SK-N-SH (cell line): Measurements from ENCODE around the gene DLL1. TPM values are rescaled to one million over a fixed set of nuclear protein-coding genes. Genes with fewer than 3 reads are reported as not detected.
"Not testable (repeated sequence)": the region's sequence is repeated elsewhere in the genome, so short reads cannot be mapped to it uniquely, and the experiment has no call there.

Source experiments
- CTCF ChIA-PET: fragments of 300-600, 350-600 bp; formaldehyde crosslinking; extraction: SDS; loops from one replicate; lab custom pipeline; 2021; lab: Yijun Ruan, JAX
- POLR2A ChIA-PET: fragments of 350-600 bp; sonication (Branson Sonifier 250); formaldehyde crosslinking; extraction: SDS; loops from one replicate; lab custom pipeline; 2020; ENCODE audit warnings: antibody characterized with exemption, inconsistent platforms; lab: Yijun Ruan, JAX
- DNase-seq: peaks from one replicate; pipeline ENCODE4 v3.0.0; 2012
- H2AFZ ChIP-seq: fragments of 200-600 bp; sonication (generic); 2 replicates; pipeline ENCODE4 v1.8.1; 2016; ENCODE audit warnings: antibody characterized with exemption, mild to moderate bottlenecking, low read depth
- H3F3A ChIP-seq: fragments of 200-600 bp; sonication (generic); replicated peaks from 2 replicates; pipeline ENCODE3; 2016; ENCODE audit warnings: antibody characterized with exemption, mild to moderate bottlenecking; ENCODE audit not compliant: insufficient read depth
- H3K27ac ChIP-seq, 2 experiments: fragments of 200-500 bp in 1 of 2; fragments of 200-600 bp in 1 of 2; sonication (Bioruptor generic) in 1 of 2; sonication (generic), shearing (Covaris generic) in 1 of 2; 2 replicates each; pipeline versions ENCODE4 v1.5.1 to v1.6.1; 2014 to 2016; ENCODE audit warnings: low read depth in 2 of 2, inconsistent platforms in 1 of 2, low read length in 1 of 2, mild to moderate bottlenecking in 1 of 2, mixed read lengths in 1 of 2
- H3K27me3 ChIP-seq: fragments of 200-600 bp; sonication (generic), shearing (Covaris generic); 2 replicates; pipeline ENCODE4 v1.6.1; 2016; ENCODE audit warnings: mixed run types; ENCODE audit not compliant: insufficient read depth
- H3K36me3 ChIP-seq, 2 experiments: fragments of 200-500 bp in 1 of 2; fragments of 200-600 bp in 1 of 2; sonication (Bioruptor generic) in 1 of 2; sonication (generic) in 1 of 2; replicated peaks in 1 of 2; 2 replicates each; pipeline versions ENCODE3 to v1.5.1; 2014 to 2016; ENCODE audit warnings: low read length in 1 of 2, mild to moderate bottlenecking in 1 of 2; ENCODE audit not compliant: insufficient read depth in 2 of 2, control insufficient read depth in 1 of 2
- H3K4me1 ChIP-seq, 2 experiments: fragments of 200-500 bp in 1 of 2; fragments of 200-600 bp in 1 of 2; sonication (Bioruptor generic) in 1 of 2; sonication (generic), shearing (Covaris generic) in 1 of 2; 2 replicates each; pipeline versions ENCODE4 v1.5.1 to v1.6.1; 2014 to 2016; ENCODE audit warnings: low read depth in 1 of 2, low read length in 1 of 2, mixed run types in 1 of 2; ENCODE audit not compliant: insufficient read depth in 2 of 2, control insufficient read depth in 1 of 2
- H3K4me2 ChIP-seq: fragments of 200-600 bp; sonication (generic), shearing (Covaris generic); 2 replicates; pipeline ENCODE4 v1.6.1; 2017; ENCODE audit warnings: mixed run types
- H3K4me3 ChIP-seq, 2 experiments: fragments of 200-500 bp in 1 of 2; fragments of 200-600 bp in 1 of 2; sonication (Bioruptor generic) in 1 of 2; sonication (generic), shearing (Covaris generic) in 1 of 2; 2 replicates each; pipeline versions ENCODE4 v1.5.1 to v1.8.1; 2014 to 2016; ENCODE audit warnings: low read depth in 2 of 2, inconsistent platforms in 1 of 2, low read length in 1 of 2, mild to moderate bottlenecking in 1 of 2, mixed read lengths in 1 of 2, moderate library complexity in 1 of 2
- H3K79me2 ChIP-seq: fragments of 200-600 bp; sonication (generic); 2 replicates; pipeline ENCODE4 v1.8.1; 2017; ENCODE audit warnings: mild to moderate bottlenecking; ENCODE audit not compliant: insufficient read depth
- H3K9ac ChIP-seq: fragments of 200-600 bp; sonication (generic); 2 replicates; pipeline ENCODE4 v1.6.1; 2017; ENCODE audit warnings: mixed run types
- H3K9me2 ChIP-seq: fragments of 200-600 bp; sonication (generic); 2 replicates; pipeline ENCODE4 v1.6.1; 2017; ENCODE audit warnings: mixed run types
- H3K9me3 ChIP-seq: fragments of 200-600 bp; sonication (generic); 2 replicates; pipeline ENCODE4 v1.6.1; 2017; ENCODE audit warnings: mixed run types, mild to moderate bottlenecking, moderate library complexity
- H4K20me1 ChIP-seq: fragments of 200-600 bp; sonication (generic); 2 replicates; pipeline ENCODE4 v1.6.1; 2017; ENCODE audit warnings: mild to moderate bottlenecking, mixed run types; ENCODE audit not compliant: insufficient read depth
- EZH2phosphoT487 ChIP-seq: fragments of 200-600 bp; sonication (generic); IDR thresholded peaks from 2 replicates; pipeline ENCODE4 v1.6.1; 2017; ENCODE audit warnings: low read depth, mixed run types, mild to moderate bottlenecking, antibody characterized with exemption, moderate library complexity, borderline replicate concordance
- FOSL2 ChIP-seq: IDR thresholded peaks from 2 replicates; pipeline ENCODE4 v1.4.0; 2012; ENCODE audit warnings: low read depth, mild to moderate bottlenecking, moderate library complexity, borderline replicate concordance
- FOXJ3 ChIP-seq: sonication (generic); formaldehyde crosslinking; IDR thresholded peaks from 2 replicates; pipeline ENCODE4 v1.5.1; 2020; ENCODE audit warnings: mild to moderate bottlenecking, missing genetic modification reagents
- JUND ChIP-seq: IDR thresholded peaks from 2 replicates; pipeline ENCODE4 v1.4.0; 2012
- NFIC ChIP-seq: IDR thresholded peaks from 2 replicates; pipeline ENCODE4 v1.4.0; 2012; ENCODE audit warnings: borderline replicate concordance
- NRF1 ChIP-seq: IDR thresholded peaks from 2 replicates; pipeline ENCODE4 v1.6.1; 2012; ENCODE audit warnings: low read depth, mild to moderate bottlenecking, low read length
- RAD21 ChIP-seq: IDR thresholded peaks from 2 replicates; pipeline ENCODE4 v1.6.1; 2012; ENCODE audit warnings: mild to moderate bottlenecking, low read length
- RFX5 ChIP-seq: IDR thresholded peaks from 2 replicates; pipeline ENCODE4 v1.6.1; 2012; ENCODE audit warnings: mild to moderate bottlenecking, improper control_type of control experiment, low read length
- TCF12 ChIP-seq: IDR thresholded peaks from 2 replicates; pipeline ENCODE4 v1.4.0; 2012
- WGBS: methylation state at CpG from one replicate; pipeline ENCODE4 v1.1.6; 2017; ENCODE audit warnings: low lambda C conversion rate; 5-methylcytosine and 5-hydroxymethylcytosine counted together
- polyA plus RNA-seq, 3 experiments: library from polyadenylated mRNA; depleted of rRNA; stranded (reverse); fragments of >200 nt; gene quantifications; 2 replicates each; pipeline ENCODE4 v1.2.3, GENCODE V29; 2012
- TF ChIP-seq, protein P1 (sequence below): IDR thresholded peaks from 2 replicates; pipeline ENCODE4; 2012
- TF ChIP-seq, protein P2 (sequence below): IDR thresholded peaks from 2 replicates; pipeline ENCODE4 v1.4.0; 2012; ENCODE audit warnings: low read depth

The DLL1 gene
- polyA plus RNA-seq, 1 of the 3 experiments (the other 2 are of a cell fraction) = 0.25 TPM

DNA sequence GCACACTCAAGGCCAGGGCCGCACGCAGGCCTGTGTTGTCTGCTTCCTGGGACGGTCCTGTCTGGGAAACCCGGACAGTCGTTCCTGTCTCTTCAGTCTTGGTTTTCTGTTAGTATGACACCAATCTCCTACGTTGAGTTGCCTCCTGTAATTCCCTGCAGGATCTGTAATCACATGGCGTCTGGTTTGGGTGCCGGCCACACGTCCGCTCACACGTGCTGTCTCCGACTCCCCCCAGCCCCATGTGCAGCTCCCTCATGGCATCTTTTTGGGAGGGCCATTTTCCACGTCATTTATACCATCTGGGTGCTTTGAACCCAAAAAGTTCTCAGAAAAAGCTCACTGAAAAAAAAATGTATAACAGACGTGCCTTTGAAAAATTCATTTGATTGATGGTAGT is 23.2 kb downstream of the DLL1 start (continued):
- TF ChIP-seq, protein P1, sequence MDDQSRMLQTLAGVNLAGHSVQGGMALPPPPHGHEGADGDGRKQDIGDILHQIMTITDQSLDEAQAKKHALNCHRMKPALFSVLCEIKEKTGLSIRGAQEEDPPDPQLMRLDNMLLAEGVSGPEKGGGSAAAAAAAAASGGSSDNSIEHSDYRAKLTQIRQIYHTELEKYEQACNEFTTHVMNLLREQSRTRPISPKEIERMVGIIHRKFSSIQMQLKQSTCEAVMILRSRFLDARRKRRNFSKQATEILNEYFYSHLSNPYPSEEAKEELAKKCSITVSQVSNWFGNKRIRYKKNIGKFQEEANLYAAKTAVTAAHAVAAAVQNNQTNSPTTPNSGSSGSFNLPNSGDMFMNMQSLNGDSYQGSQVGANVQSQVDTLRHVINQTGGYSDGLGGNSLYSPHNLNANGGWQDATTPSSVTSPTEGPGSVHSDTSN = no peak
- TF ChIP-seq RAD21 = no peak

DNA sequence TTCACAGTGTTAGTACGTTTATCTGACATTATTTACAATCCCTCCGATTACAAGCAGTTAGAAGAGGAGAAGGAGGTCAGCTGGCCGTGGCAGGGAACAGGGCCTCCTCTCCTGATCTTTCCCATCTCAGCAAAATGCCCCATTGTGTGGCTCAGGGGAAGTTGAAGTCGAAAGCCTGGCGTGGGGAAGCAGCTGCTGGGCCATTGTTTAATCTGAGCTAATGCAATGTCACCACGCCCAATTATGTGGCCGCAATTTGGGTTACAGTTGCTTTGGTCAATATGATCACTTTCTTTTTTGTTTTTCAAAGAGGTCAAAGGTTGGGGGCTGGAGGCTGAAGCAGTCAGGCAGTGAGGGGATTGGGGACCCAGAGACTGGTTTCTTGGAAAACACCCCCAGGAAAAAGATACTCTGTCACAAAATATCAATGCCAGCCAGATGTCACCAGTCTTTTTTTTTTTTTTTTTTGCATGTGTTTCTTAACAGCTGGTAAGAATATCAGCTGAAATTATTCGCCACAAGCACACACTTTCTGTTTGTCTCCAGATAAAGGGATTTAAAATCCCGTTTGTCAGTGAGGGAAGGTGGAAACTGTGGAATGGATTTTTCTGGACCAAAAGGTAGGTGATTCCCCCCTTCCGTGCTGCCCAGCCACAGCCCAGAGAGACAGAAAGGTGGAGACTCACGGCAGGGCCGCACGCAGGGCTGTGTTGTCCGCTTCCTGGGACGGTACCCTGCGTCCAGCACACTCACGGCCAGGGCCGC is 24.6 kb downstream of the DLL1 start:
- Histone ChIP-seq H3K9me2 (no peaks in the 10 kb centered on the region), H2AFZ (no peak overlapping the region), H3K36me3 (no peaks in the 10 kb centered on the region), H3K9ac (no peak overlapping the region), H3K4me3 (no peak overlapping the region), H3K27me3 (no peaks in the 10 kb centered on the region), H3F3A (no peaks in the 10 kb centered on the region), H3K4me1 (no peaks in the 10 kb centered on the region; a peak in 1 of 4 replicates), H3K9me3 (no peaks in the 10 kb centered on the region), H4K20me1 (no peaks in the 10 kb centered on the region), H3K79me2 (no peaks in the 10 kb centered on the region), H3K4me2 (no peak overlapping the region), H3K27ac (no peak overlapping the region)
- ChIA-PET CTCF (no interaction called here), POLR2A (no interaction called here)
- TF ChIP-seq FOXJ3 (CRISPR knock-in tag) = no peak
- no peak for TF ChIP-seq JUND
- TF ChIP-seq, protein P2, sequence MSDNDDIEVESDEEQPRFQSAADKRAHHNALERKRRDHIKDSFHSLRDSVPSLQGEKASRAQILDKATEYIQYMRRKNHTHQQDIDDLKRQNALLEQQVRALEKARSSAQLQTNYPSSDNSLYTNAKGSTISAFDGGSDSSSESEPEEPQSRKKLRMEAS = no peak
- 63% methylated on average over 17 of the region's 18 CpGs for WGBS
- no peak for DNase-seq

DNA sequence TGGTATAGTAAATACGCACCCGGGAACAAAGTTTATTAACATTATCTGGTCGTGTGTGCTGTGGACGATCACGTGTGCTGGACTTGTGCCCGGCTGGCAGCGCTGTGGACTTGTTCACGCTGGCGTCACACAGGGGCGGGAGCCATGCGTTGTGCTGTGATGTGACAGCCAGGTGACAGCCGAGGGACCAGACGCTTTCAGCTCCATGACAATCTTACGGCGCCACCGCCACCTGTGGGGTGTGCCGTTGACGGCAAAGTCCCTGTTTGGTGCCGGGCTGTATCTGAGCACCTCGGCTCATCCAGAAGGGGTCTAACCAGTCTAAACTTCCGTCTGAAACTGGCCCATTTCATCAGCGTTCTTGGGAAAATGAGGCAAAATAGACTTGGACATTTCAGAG is 25.2 kb downstream of the DLL1 start:
- no peak overlapping the region for H3K4me3 ChIP-seq
- no peaks in the 10 kb centered on the region for H3K79me2 ChIP-seq
- no peaks in the 10 kb centered on the region for H3K36me3 ChIP-seq
- DNase-seq = no peak
- no peak overlapping the region for H3K27ac ChIP-seq
- ChIA-PET POLR2A (no interaction called here), CTCF (no interaction called here)
- no peak overlapping the region for H2AFZ ChIP-seq
- TF ChIP-seq RFX5 = no peak
- TF ChIP-seq FOSL2 = no peak
- TF ChIP-seq NRF1 = no peak
- TF ChIP-seq, protein P1 = no peak
- no peak for TF ChIP-seq EZH2phosphoT487
- no peak for TF ChIP-seq NFIC
- TF ChIP-seq TCF12 = no peak
- no peaks in the 10 kb centered on the region for H3F3A ChIP-seq
- no peak overlapping the region for H3K4me2 ChIP-seq
- no peaks in the 10 kb centered on the region; a peak in 1 of 4 replicates for H3K4me1 ChIP-seq
- no peaks in the 10 kb centered on the region for H3K9me3 ChIP-seq
- 72% methylated on average over 19 of the region's 22 CpGs for WGBS
- no peaks in the 10 kb centered on the region for H4K20me1 ChIP-seq
- H3K27me3 ChIP-seq = no peaks in the 10 kb centered on the region
- H3K9me2 ChIP-seq = no peaks in the 10 kb centered on the region
- H3K9ac ChIP-seq = no peak overlapping the region

DNA sequence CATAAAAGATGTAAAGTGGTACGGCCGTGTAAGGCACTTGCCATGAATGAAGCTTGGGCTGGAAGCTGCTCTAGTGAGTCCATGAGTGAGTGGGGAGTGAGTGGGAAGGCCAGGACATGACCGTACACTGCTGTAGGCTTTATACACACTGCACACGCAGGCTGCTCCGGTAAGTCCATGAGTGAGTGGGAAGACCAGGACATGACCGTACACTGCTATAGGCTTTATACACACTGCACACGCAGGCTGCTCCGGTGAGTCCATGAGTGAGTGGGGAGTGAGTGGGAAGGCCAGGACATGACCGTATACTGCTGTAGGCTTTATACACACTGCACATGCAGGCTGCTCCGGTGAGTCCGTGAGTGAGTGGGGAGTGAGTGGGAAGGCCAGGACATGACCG is 26.2 kb downstream of the DLL1 start:
- H3K9ac ChIP-seq, POLR2A ChIA-PET, H3K27me3 ChIP-seq, H3K9me3 ChIP-seq, H4K20me1 ChIP-seq, H3K4me1 ChIP-seq, H3K9me2 ChIP-seq, CTCF ChIA-PET, H3K27ac ChIP-seq, H3K36me3 ChIP-seq, H3F3A ChIP-seq, H2AFZ ChIP-seq, H3K79me2 ChIP-seq, H3K4me3 ChIP-seq, H3K4me2 ChIP-seq, DNase-seq: not testable (repeated sequence)
- whole genome bisulfite sequencing = 74% methylated on average over 5 of the region's 12 CpGs
